ENCODE measurements around the gene YOD1.

Gene YOD1

GRCh38 chr1:207073906-207074820, 23.2 kb upstream of the YOD1 start:
- Histone ChIP-seq H3K4me3 (no peak overlapping the region), H3K27ac (peak overlapping the region in 11 of 21 experiments; percentile 6 to 58 (median 53))

GRCh38 chr1:207072233-207072632, 21.2 kb upstream of the YOD1 start:
- no peak overlapping the region for H3K4me3 ChIP-seq
- H3K27ac ChIP-seq = peak overlapping the region in 1 of 21 experiments; percentile 16

GRCh38 chr1:207071426-207071825, 20.4 kb upstream of the YOD1 start:
- Histone ChIP-seq H3K4me3 (no peak overlapping the region), H3K27ac (no peak overlapping the region)

- Histone ChIP-seq H3K4me3 (no peak overlapping the region), H3K27ac (no peak overlapping the region)
Measured at GRCh38 chr1:207070811-207071210, 19.8 kb upstream of the YOD1 start.

- H3K27ac ChIP-seq = no peak overlapping the region
- H3K4me3 ChIP-seq = no peak overlapping the region
Measured at GRCh38 chr1:207069858-207070506, 19.0 kb upstream of the YOD1 start.

GRCh38 chr1:207069061-207069460, 18.1 kb upstream of the YOD1 start:
- H3K4me3 ChIP-seq = no peak overlapping the region
- H3K27ac ChIP-seq = no peak overlapping the region

GRCh38 chr1:207067665-207068064, 16.7 kb upstream of the YOD1 start:
- Histone ChIP-seq H3K4me3 (no peak overlapping the region), H3K27ac (no peak overlapping the region)

GRCh38 chr1:207067185-207067584, 16.2 kb upstream of the YOD1 start:
- no peak overlapping the region for H3K4me3 ChIP-seq

GRCh38 chr1:207064561-207064960, 13.6 kb upstream of the YOD1 start:
- no peak overlapping the region for H3K4me3 ChIP-seq
- H3K27ac ChIP-seq = no peak overlapping the region

More at GRCh38 chr1:207067185-207067584, 16.2 kb upstream of the YOD1 start:
- no peak overlapping the region for H3K27ac ChIP-seq

GRCh38 chr1:207063014-207063413, 12.0 kb upstream of the YOD1 start:
- peak overlapping the region in 2 of 21 experiments; percentile 27 to 40 for H3K27ac ChIP-seq
- H3K4me3 ChIP-seq = no peak overlapping the region

- H3K27ac ChIP-seq = no peak overlapping the region
- H3K4me3 ChIP-seq = no peak overlapping the region
Measured at GRCh38 chr1:207062058-207062457, 11.1 kb upstream of the YOD1 start.

GRCh38 chr1:207060596-207060995, 9.6 kb upstream of the YOD1 start:
- H3K27ac ChIP-seq = no peak overlapping the region

GRCh38 chr1:207059881-207060280, 8.9 kb upstream of the YOD1 start:
- no peak overlapping the region for H3K27ac ChIP-seq
- no peak overlapping the region for H3K4me3 ChIP-seq

More at GRCh38 chr1:207060596-207060995, 9.6 kb upstream of the YOD1 start:
- no peak overlapping the region for H3K4me3 ChIP-seq

GRCh38 chr1:207058878-207059867, 8.2 kb upstream of the YOD1 start:
- Histone ChIP-seq H3K4me3 (no peak overlapping the region), H3K27ac (no peak overlapping the region)

- no peak overlapping the region for H3K27ac ChIP-seq
- no peak overlapping the region for H3K4me3 ChIP-seq
Measured at GRCh38 chr1:207058252-207058651, 7.2 kb upstream of the YOD1 start.

- no peak overlapping the region for H3K4me3 ChIP-seq
- no peak overlapping the region for H3K27ac ChIP-seq
Measured at GRCh38 chr1:207056673-207057072, 5.7 kb upstream of the YOD1 start.

GRCh38 chr1:207055386-207056001, 4.5 kb upstream of the YOD1 start:
- no peak overlapping the region for H3K4me3 ChIP-seq
- peak overlapping the region in 3 of 21 experiments; percentile 7 to 49 (median 8) for H3K27ac ChIP-seq

- Histone ChIP-seq H3K27ac (peak overlapping the region in 11 of 21 experiments; percentile 3 to 94 (median 49)), H3K4me3 (no peak overlapping the region)
Measured at GRCh38 chr1:207054491-207054890, 3.5 kb upstream of the YOD1 start.

All from skin epidermis (tissue), 12 donors.